ENCODE measurements around the gene MZT2A.
"Not testable (repeated sequence)": the region's sequence is repeated elsewhere in the genome, so short reads cannot be mapped to it uniquely, and the experiment has no call there.

The MZT2A gene

GRCh38 chr2:131490616-131491468 lies 1.4 kb downstream of the MZT2A start:
- DNase-seq, result not testable (repeated sequence)

GRCh38 chr2:131488306-131489205 lies 3.6 kb downstream of the MZT2A start:
- no peak for DNase-seq

- DNase-seq, result not testable (repeated sequence)
These were observed 5.8 kb downstream of the MZT2A start for GRCh38 chr2:131486201-131486902.

DNA sequence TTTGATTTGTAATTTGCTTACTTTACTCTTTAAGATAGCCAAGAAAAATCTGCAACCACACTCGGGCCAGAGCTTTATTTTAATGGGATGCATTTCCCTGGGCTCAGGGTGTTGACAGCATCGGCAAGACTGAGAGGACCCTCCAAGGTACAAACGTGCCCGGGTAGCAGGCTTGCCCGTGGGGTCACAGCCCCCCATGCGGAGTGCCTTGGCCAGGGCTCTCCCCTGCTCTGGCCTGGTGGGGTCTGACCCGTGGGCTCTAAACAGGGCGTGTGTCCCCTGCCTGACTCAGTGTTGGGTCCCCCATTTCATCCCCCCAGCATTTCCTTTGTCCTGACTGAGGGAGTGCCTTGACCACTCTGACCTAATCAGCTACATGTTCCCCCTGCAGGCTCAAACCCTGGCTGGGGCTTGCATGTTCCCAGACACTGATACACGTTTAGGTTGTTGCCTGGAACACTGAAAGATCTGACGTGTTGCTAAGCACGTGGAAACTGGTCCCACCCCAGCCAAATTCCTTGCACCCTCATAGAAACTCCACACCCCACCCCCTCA lies 7.2 kb downstream of the MZT2A start:
- not testable (repeated sequence) for DNase-seq

GRCh38 chr2:131483981-131484820 lies 8.0 kb downstream of the MZT2A start:
- not testable (repeated sequence) for DNase-seq

DNA sequence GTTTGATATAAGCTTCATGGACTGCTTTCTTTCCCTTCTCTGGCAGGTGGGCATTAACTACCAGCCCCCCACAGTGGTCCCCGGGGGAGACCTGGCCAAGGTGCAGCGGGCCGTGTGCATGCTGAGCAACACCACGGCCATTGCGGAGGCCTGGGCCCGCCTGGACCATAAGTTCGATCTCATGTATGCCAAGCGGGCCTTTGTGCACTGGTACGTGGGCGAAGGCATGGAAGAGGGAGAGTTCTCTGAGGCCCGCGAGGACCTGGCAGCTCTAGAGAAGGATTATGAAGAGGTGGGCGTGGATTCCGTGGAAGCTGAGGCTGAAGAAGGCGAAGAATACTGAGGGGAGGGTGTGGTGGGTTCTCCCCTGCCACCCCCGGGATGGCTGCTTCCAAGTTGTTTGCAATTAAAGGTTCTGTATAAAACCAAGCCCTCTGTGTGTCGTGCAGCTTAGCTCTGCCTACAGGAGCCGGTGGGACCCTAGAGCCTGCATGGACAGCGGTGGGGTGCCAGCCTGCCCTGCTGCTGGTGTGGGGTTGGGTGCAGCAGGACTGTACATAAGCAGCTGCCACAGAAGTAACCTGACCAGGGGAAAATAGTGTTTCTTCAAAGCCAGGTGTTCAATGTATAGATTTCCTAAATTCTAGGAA lies 9.6 kb downstream of the MZT2A start:
- not testable (repeated sequence) for DNase-seq

GRCh38 chr2:131480351-131480750 lies 11.8 kb downstream of the MZT2A start:
- not testable (repeated sequence) for DNase-seq

- DNase-seq, result not testable (repeated sequence)
These were observed 13.2 kb downstream of the MZT2A start for GRCh38 chr2:131478850-131479461.

DNA sequence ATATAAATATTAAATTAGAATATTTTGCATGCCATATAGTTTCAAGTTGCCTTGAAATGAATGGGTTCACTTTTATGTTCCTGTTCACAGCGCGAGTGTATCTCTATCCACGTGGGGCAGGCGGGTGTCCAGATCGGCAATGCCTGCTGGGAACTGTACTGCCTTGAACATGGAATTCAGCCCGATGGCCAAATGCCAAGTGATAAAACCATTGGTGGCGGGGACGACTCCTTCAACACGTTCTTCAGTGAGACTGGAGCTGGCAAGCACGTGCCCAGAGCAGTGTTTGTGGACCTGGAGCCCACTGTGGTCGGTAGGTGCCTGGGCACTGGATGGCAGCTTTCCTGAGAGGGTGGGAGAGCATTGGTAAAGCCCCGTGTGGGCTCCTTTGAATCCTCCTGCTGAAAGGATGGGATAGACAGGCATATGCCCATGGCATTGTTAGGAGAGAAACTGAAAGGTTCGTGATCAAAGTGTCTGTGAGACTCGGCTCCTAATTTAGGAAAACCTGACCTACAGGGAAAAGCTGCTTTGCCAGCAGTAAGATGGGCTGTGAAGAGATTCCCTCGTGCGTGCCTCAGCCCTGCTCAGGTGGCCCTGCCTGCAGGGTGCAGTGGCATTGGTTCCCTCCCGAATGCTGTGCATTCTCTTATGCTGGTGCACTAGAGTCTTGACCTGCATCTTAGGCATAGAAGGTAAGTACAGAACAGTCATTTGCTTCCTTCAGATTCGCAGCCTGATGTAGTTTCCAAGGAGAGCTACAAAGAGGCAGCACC lies 13.9 kb downstream of the MZT2A start:
- not testable (repeated sequence) for DNase-seq

DNA sequence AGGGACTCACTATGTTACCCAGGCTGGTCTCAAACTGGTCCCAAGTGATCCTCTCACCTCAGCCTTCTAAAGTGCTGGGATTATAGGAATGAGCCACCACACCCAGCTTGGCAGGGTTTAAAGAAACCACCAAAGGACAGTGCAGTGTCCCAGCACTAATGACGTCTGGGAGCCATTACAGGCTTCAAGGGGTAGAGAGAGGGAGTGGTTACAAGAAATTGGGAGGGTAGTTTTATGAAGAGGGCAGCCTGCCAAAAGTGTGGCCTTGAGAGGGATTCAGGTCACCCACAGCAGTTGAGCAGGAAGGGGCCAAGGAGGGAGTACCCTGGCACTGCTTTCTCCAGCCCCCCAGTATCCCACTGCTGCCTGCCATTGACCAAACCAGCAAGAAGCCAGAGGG lies 15.0 kb downstream of the MZT2A start:
- DNase-seq, result not testable (repeated sequence)

DNA sequence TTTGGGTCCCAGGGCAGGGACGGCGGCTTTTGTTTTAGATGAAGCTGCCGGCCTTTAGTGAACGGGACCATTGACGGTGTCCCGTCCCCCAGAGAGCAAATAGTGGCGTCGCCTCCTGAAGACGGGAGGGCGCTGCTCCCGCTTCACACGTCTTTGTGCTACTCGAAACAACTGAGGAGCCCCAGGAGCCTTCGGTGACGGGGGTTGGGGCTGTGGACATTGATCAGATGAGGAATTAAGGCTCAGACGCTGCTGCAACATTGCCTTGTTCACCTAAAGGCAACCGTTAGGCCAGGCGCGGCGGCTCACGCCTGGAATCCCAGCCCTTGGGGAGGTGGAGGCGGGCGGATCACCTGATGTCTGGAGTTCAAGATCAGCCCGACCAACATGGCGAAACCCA lies 15.8 kb downstream of the MZT2A start:
- DNase-seq, result not testable (repeated sequence)

GRCh38 chr2:131475831-131476230 lies 16.4 kb downstream of the MZT2A start, which contains the start of gene TUBA3D:
Gene TUBA3D, plus strand, starts transcription at chr2:131476119. Its CDS starts 81 bp downstream, at chr2:131476200.
- DNase-seq, result no peak

GRCh38 chr2:131473266-131473665 lies 18.9 kb downstream of the MZT2A start:
- DNase-seq, result not testable (repeated sequence)

GRCh38 chr2:131471624-131472023 lies 20.6 kb downstream of the MZT2A start:
- DNase-seq, result not testable (repeated sequence)

DNA sequence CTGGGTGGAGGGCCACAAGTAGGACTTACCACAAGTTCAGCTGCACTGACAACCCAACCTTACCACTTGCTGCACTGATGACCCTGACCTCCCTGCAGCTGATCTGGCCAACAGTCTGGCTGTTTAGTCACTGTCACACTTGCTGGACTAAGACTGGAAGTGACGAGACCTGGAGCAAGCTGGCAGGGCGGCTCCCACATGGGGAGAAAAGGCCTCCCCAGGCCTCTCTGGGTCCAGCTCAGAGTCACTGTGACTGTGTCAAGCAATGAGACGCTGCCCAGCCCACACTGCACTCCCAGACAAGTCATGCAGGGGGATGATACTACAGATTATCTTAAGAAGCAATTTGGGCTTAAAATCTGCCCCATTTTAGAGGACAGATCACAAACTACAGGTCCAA lies 21.3 kb downstream of the MZT2A start:
- not testable (repeated sequence) for DNase-seq

DNA sequence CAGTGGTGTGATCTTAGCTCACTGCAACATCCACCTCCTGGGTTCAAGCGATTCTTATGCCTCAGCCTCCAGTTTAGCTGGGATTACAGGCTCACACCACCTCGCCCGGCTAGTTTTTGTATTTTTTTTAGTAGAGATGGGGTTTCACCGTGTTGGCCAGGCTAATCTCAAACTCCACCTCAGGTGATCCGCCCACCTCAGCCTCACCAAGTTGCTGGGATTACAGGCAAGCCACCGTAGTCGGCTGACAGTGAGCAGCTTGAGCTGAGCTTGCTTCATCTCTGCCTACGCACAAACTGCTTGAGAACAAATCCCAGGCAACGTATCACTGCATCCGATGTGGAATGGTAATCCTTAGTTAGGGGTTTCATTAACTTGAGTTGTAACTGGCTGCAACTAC lies 24.5 kb downstream of the MZT2A start:
- DNase-seq, result not testable (repeated sequence)

DNA sequence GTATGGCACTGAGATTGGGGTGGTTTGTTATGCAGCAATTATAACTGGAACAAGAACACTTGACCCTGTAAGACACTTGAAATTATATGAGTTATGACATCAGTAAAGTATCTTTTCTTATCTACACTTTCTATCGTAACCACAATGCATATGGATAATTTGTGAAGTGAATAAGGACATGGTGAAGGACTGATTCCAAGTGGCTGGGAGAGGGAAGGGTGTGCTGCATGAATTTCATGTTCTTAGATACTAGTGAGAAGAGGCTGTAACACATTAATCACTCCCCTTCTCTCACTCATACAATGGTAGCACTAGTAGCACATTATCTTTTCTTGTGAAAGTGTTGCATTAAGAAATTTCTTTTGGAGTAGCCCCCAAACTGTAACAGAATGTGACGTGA lies 37.3 kb downstream of the MZT2A start:
- DNase-seq, result not testable (repeated sequence)

- DNase-seq, result not testable (repeated sequence)
These were observed 40.8 kb downstream of the MZT2A start for GRCh38 chr2:131451265-131451949.

DNA sequence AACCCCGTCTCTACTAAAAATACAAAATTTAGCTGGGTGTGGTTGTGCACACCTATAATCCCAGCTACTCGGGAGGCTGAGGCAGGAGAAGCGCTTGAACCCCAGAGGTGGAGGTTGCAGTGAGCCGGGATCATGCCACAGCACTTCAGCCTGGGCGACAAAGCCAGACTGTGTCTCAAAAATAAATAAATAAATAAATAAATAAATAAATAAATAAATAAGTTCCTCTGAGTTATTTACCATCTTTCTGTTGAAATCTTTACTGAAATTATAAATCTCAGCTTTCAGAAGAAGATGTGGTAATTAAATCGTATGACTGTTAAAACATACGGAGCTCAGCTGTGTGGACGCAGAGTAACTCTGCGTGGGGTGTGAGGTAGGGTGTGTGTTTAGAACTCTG lies 44.2 kb downstream of the MZT2A start:
- DNase-seq, result not testable (repeated sequence)
